SKM-1 treated with dmso at 0.1 percent for 144 hours (cell line): Measurements from ENCODE around the gene FAT2.

Source experiments
- DNase-seq: peaks from one replicate; lab custom pipeline; 2025; ENCODE audit not compliant: unreplicated experiment; lab: John Stamatoyannopoulos, UW

FAT2 gene

GRCh38 chr5:151557466-151557865 is 33.7 kb downstream of the FAT2 start:
- no peak for DNase-seq

- DNase-seq = peak; percentile 88
These were observed 34.3 kb downstream of the FAT2 start for GRCh38 chr5:151556806-151557205.

GRCh38 chr5:151555760-151556576 is 35.2 kb downstream of the FAT2 start:
- DNase-seq = no peak

- DNase-seq = no peak
These were observed 37.4 kb downstream of the FAT2 start for GRCh38 chr5:151553695-151554094.

GRCh38 chr5:151553130-151553670 is 37.9 kb downstream of the FAT2 start:
- DNase-seq = no peak

GRCh38 chr5:151551985-151552384 is 39.1 kb downstream of the FAT2 start:
- DNase-seq = no peak

- DNase-seq = no peak
These were observed 41.0 kb downstream of the FAT2 start for GRCh38 chr5:151550146-151550545.

- DNase-seq = no peak
These were observed 41.4 kb downstream of the FAT2 start for GRCh38 chr5:151549713-151550112.

GRCh38 chr5:151547364-151547763 is 43.8 kb downstream of the FAT2 start:
- DNase-seq = no peak

GRCh38 chr5:151541571-151541970 is 49.6 kb downstream of the FAT2 start:
- DNase-seq = peak; percentile 38
